ENCODE measurements around the gene RNF114.
"Not testable (repeated sequence)": the region's sequence is repeated elsewhere in the genome, so short reads cannot be mapped to it uniquely, and the experiment has no call there.

The RNF114 gene

GRCh38 chr20:49936153-49937026 is at the start of gene RNF114:
RNF114 (plus strand) TSS chr20:49936397; CDS start chr20:49936413, 16 bp downstream.
- peak; percentile 82 to 92 for DNase-seq (ENCODE audit: low read depth in 1 of 2, low spot score in 1 of 2)

GRCh38 chr20:49886571-49887213 is 49.5 kb upstream of the RNF114 start:
- DNase-seq (ENCODE audit: low read depth in 1 of 2, low spot score in 1 of 2), result no peak

GRCh38 chr20:49887251-49888211 is 48.7 kb upstream of the RNF114 start:
- DNase-seq (ENCODE audit: low read depth in 1 of 2, low spot score in 1 of 2), result no peak

- peak in 1 of 2 donors; percentile 35 for DNase-seq (ENCODE audit: low read depth in 1 of 2, low spot score in 1 of 2)
Measured at GRCh38 chr20:49888212-49889000, 47.8 kb upstream of the RNF114 start.

- no peak for DNase-seq (ENCODE audit: low read depth in 1 of 2, low spot score in 1 of 2)
Measured at GRCh38 chr20:49889001-49889934, 46.9 kb upstream of the RNF114 start.

GRCh38 chr20:49889935-49890333 is 46.3 kb upstream of the RNF114 start:
- no peak for DNase-seq (ENCODE audit: low read depth in 1 of 2, low spot score in 1 of 2)

- no peak for DNase-seq (ENCODE audit: low read depth in 1 of 2, low spot score in 1 of 2)
Measured at GRCh38 chr20:49890471-49891361, 45.5 kb upstream of the RNF114 start.

- no peak for DNase-seq (ENCODE audit: low read depth in 1 of 2, low spot score in 1 of 2)
Measured at GRCh38 chr20:49891476-49892110, 44.6 kb upstream of the RNF114 start.

GRCh38 chr20:49892260-49892659 is 43.9 kb upstream of the RNF114 start:
- no peak for DNase-seq (ENCODE audit: low read depth in 1 of 2, low spot score in 1 of 2)

GRCh38 chr20:49892817-49893216 is 43.4 kb upstream of the RNF114 start:
- DNase-seq (ENCODE audit: low read depth in 1 of 2, low spot score in 1 of 2), result no peak

- no peak for DNase-seq (ENCODE audit: low read depth in 1 of 2, low spot score in 1 of 2)
Measured at GRCh38 chr20:49893242-49894072, 42.7 kb upstream of the RNF114 start.

GRCh38 chr20:49894073-49894470 is 42.1 kb upstream of the RNF114 start:
- DNase-seq (ENCODE audit: low read depth in 1 of 2, low spot score in 1 of 2), result no peak

- not testable (repeated sequence) for DNase-seq (ENCODE audit: low read depth in 1 of 2, low spot score in 1 of 2)
Measured at GRCh38 chr20:49895474-49896093, 40.6 kb upstream of the RNF114 start.

- DNase-seq (ENCODE audit: low read depth in 1 of 2, low spot score in 1 of 2), result no peak
Measured at GRCh38 chr20:49896204-49896603, 40.0 kb upstream of the RNF114 start.

GRCh38 chr20:49899541-49900383 is 36.4 kb upstream of the RNF114 start:
- DNase-seq (ENCODE audit: low read depth in 1 of 2, low spot score in 1 of 2), result no peak

GRCh38 chr20:49901588-49901987 is 34.6 kb upstream of the RNF114 start:
- DNase-seq (ENCODE audit: low read depth in 1 of 2, low spot score in 1 of 2), result no peak
